Measurements from ENCODE around the gene MAGI2.
"Not testable (repeated sequence)": the region's sequence is repeated elsewhere in the genome, so short reads cannot be mapped to it uniquely, and the experiment has no call there.

MAGI2 gene

GRCh38 chr7:78521961-78522360 is 931.5 kb downstream of the MAGI2 start:
- H3K4me3 ChIP-seq (ENCODE audit: low read length), result no peak overlapping the region
- no peak for DNase-seq (ENCODE audit: low read depth, low spot score)

DNA sequence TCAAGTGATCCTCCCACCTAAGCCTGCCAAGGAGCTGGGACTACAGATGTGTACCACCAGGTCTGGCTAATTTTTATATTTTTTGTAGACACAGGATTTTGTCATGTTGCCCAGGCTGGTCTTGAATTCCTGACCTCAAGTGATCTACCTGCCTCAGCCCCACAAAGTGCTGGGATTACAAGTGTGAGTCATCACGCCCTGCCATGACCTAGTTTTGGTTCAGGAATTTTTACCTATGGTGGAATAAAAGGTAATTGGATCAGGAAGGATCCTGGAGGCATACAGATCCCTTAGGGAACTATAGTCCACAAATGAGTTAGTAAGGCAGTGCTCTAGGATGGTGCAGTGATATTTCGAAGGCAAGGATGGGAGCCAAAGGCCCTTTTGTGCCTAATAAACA is 937.0 kb downstream of the MAGI2 start:
- no peak for DNase-seq (ENCODE audit: low read depth, low spot score)
- no peak overlapping the region for H3K4me3 ChIP-seq (ENCODE audit: low read length)

DNA sequence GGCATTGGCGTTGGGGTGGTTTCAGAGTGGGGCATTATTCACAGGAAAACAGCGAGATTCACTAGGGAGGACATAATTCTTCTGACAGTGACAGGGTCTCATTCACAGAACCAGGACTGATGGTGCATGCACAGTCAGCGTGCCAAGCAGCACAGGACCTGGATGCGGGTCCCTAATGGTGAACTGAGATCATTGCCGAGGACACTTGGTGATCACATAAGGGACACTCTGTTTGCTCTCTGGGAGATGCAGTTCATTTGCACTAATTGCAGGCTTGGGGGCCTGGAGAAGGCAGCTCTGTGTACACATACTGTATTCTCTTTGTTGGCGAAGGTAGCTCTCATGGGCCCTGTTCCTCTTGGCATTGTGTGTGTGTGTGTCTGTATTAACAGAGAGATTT is 938.8 kb downstream of the MAGI2 start:
- no peak for DNase-seq (ENCODE audit: low read depth, low spot score)

DNA sequence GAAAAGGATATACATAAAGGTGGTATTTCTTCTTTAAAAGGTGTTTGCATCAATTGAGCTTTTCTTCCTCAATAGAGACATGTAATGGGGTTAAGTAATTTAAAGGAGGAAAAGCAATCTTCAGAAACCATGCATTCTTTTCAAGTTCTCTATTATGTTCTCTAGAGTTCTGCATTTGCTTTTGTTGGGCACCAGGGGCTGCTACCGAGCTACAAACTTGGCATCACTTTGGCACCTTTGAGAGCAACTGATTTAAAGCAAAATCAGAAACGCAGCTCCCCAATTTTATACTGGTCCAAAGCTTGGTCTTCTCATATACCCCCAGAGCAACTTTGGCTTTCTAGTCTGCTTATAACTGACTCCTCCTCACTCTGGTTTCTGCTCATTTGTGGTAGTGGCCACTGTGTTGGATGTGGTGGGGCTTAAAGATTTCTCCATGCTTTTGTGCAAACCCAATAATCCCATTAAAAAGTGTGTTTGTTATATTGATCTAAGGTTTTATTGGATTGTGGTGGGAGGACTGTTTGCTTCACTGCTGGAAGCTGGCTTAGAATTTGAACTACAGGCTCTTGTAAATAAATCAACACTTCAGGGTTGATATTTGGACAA is 942.8 kb downstream of the MAGI2 start:
- peak; percentile 16 for DNase-seq (ENCODE audit: low read depth, low spot score)
- no peak overlapping the region for H3K4me3 ChIP-seq (ENCODE audit: low read length)

More for the DNA sequence above, 938.8 kb downstream of the MAGI2 start:
- H3K4me3 ChIP-seq (ENCODE audit: low read length), result no peak overlapping the region

DNA sequence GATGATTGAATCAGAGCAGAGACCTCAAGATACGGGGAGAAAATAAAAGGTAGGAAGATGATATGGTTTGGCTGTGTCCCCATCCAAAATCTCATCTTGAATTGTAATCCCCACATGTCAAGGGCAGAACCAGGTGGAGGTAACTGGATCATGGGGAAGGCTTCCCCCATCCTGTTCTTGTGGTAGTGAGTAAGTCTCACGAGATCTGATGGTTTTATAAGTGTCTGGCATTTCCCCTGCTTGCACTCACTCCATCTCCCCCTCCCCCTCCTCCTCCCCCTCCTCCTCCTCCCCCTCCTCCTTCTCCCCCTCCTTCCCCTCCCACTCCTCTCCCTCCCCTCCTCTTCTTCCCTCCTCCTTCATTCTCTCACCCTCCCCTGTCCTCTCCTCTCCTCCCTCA is 950.2 kb downstream of the MAGI2 start:
- not testable (repeated sequence) for H3K4me3 ChIP-seq (ENCODE audit: low read length); DNase-seq (ENCODE audit: low read depth, low spot score)

DNA sequence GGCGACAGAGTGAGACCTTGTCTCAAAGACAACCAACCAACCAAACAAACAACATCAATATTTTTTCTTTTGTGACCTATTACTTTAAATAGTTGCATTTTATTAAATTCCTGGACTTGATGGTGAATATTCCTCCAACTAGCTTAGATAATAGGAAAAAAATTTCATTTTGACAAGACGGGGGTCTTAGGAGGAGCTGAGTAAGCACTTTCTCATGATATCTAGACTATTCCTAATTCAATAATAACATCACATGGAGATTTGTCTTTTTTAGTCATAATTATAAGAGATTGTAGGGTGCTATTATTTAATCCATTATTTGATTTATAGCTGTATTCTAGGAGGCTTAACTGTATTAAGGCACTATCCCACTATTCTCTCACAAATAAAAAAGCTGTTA is 952.4 kb downstream of the MAGI2 start:
- DNase-seq (ENCODE audit: low read depth, low spot score), result no peak
- H3K4me3 ChIP-seq (ENCODE audit: low read length), result no peak overlapping the region

DNA sequence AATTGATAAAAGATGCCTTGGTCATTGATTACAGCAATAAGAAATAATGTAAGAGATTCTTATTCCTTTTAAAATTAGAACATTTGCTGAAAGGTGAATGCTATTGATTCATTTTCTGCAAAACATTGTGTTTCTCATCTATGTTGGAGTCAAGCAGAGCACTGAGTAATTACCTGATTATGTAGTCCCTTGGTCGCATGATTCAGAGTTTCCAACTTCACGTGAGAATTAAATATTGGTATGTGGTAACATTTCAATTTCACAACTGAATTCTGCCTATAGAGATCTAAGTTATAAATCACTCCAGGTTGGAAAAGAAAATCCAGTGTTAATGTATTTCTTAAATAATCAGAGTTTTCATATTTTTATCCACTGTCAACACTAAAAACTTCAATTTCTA is 953.5 kb downstream of the MAGI2 start:
- no peak overlapping the region for H3K4me3 ChIP-seq (ENCODE audit: low read length)
- no peak for DNase-seq (ENCODE audit: low read depth, low spot score)

- H3K4me3 ChIP-seq (ENCODE audit: low read length), result no peak overlapping the region
- DNase-seq (ENCODE audit: low read depth, low spot score), result no peak
Observed at GRCh38 chr7:78499283-78499682, 954.2 kb downstream of the MAGI2 start.

DNA sequence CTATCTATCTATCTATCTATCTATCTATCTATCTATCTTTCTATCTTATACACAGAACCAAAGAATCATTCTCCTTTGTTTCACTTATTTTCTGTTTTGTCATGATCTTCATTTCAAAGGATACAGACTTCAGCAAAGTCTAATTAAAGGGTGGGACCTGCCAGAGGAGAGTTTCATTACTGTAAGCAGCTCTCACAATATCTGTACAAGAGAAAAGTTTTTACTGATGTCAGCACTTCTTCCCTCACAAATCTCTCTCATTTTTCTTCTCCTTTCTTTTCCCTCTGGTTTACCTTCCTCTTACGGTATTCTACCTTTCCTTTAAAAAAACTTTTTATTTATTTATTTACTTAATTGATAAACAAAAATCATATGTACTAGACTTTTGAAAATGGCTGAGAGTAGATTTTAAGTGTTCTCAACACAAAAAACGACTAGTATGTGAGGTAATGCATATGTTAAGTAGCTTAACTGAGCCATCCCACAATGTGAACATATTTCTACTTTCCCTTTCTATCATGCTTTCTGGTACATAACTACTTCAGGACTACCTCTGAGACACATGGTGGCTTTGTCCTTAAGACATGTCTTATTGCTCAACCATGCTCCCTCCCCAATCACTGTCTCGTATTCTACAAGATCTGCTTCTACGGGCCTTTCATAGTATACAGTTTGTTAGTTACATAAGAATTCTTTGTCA is 955.6 kb downstream of the MAGI2 start:
- no peak overlapping the region for H3K4me3 ChIP-seq (ENCODE audit: low read length)
- DNase-seq (ENCODE audit: low read depth, low spot score), result no peak

GRCh38 chr7:78496096-78496630 is 957.3 kb downstream of the MAGI2 start:
- no peak overlapping the region for H3K4me3 ChIP-seq (ENCODE audit: low read length)
- no peak for DNase-seq (ENCODE audit: low read depth, low spot score)

DNA sequence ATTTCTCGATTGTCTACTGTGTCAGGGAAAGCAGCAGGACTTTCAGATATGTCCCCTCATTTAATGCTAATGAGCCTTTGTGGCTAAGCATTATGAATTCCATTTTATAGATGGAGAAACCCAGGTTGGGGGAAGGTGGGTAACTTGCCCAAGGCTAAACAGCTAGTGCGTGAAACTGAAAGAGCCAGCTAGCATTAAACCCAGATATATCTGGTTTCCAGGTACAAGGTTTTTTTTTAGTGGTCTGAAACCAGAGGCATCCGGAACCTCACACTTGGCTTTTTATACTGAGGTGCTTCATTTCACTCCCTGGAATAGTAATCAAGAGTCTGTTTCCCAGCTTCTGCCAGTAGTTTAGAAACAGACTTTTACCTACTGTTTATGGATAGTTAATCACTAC is 960.1 kb downstream of the MAGI2 start:
- DNase-seq (ENCODE audit: low read depth, low spot score), result no peak
- H3K4me3 ChIP-seq (ENCODE audit: low read length), result no peak overlapping the region

- DNase-seq (ENCODE audit: low read depth, low spot score), result no peak
- H3K4me3 ChIP-seq (ENCODE audit: low read length), result no peak overlapping the region
Observed at GRCh38 chr7:78492146-78492545, 961.3 kb downstream of the MAGI2 start.

DNA sequence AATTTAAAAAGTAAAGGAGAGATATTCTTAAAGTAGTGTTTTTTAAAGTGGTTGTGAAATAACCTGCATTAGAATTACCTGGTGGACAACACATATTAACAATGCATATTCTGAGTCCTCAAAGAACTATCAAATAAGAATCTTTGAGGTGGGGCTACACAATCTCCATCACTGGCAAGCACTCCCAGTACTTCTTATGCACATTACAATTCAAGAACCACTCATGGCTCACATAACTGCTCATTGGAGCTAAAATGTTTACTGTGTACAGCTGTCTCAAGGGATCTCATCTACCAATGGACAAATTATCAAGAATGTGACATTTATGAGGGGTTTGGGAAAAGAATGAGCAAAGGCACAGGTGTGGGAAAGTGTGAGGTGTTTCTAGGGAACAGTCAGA is 962.9 kb downstream of the MAGI2 start:
- DNase-seq (ENCODE audit: low read depth, low spot score), result no peak
- no peak overlapping the region for H3K4me3 ChIP-seq (ENCODE audit: low read length)

GRCh38 chr7:78489476-78490240 is 963.8 kb downstream of the MAGI2 start:
- H3K4me3 ChIP-seq (ENCODE audit: low read length), result no peak overlapping the region
- no peak for DNase-seq (ENCODE audit: low read depth, low spot score)

GRCh38 chr7:78487464-78487863 is 966.0 kb downstream of the MAGI2 start:
- DNase-seq (ENCODE audit: low read depth, low spot score), result no peak

GRCh38 chr7:78479348-78479747 is 974.1 kb downstream of the MAGI2 start:
- no peak overlapping the region for H3K4me3 ChIP-seq (ENCODE audit: low read length)
- DNase-seq (ENCODE audit: low read depth, low spot score), result no peak

More at GRCh38 chr7:78487464-78487863, 966.0 kb downstream of the MAGI2 start:
- no peak overlapping the region for H3K4me3 ChIP-seq (ENCODE audit: low read length)

DNA sequence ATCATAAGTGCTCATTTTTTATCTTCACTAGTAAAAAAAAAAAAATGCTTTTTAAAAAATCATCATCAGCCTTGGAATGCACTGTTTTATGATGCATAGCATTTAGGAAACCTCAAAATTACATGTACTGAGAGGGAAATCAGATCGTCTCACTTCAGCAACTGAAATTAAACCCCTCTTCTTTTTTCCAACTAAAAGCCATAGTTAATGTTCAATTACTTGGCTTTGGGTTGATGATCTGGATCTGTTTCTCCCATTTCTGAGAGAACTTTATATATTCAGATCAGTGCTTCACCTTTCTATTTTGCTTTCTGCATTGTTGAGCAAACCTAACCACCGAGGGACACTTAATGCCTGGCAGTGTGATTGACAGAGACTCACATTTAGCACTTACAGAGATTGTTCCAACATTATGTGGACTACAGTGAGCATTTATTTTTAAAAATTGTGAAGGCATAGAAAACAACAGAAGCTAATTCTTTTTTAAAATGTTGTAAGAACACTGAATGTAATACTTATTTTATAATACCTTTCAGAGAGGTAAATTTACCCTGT is 976.5 kb downstream of the MAGI2 start:
- H3K4me3 ChIP-seq (ENCODE audit: low read length), result no peak overlapping the region
- DNase-seq (ENCODE audit: low read depth, low spot score), result no peak

GRCh38 chr7:78473571-78474301 is 979.7 kb downstream of the MAGI2 start:
- no peak for DNase-seq (ENCODE audit: low read depth, low spot score)
- H3K4me3 ChIP-seq (ENCODE audit: low read length), result no peak overlapping the region

GRCh38 chr7:78473021-78473420 is 980.4 kb downstream of the MAGI2 start:
- no peak for DNase-seq (ENCODE audit: low read depth, low spot score)
- no peak overlapping the region for H3K4me3 ChIP-seq (ENCODE audit: low read length)

Data from Jurkat, Clone E6-1 (cell line).